Measurements from ENCODE around the gene EMC9. TPM values are rescaled to one million over a fixed set of nuclear protein-coding genes. Genes with fewer than 3 reads are reported as not detected.
A peak's percentile ranks its signal among the peaks of the same experiment; 100 is the strongest.

Gene EMC9
- total RNA-seq, 3 donors from 2014 or later (not counting 1 experiment from before 2014, with no cell fraction given) = 9.3 to 12.3 (median 12.0) TPM

DNA sequence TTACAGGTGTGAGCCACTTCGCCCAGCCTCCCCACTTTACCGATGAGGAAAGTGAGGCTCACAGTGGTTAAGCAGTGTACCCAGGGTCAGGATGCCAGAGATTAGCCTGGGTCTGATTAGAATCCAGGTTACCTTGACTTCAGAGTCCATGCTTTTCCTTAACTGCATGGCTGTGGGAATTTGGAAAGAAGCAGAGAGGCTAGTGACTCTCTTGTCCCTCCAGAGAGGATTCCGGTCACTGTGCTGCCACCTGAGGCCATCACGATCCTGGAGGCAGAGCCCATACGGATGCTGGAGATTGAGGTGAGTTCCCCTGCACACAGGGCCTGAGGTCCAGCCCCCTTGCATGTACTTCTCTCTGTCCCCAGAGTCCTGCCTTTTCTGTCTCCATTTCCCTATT lies 35.2 kb upstream of the EMC9 start:
- Histone ChIP-seq H3K4me3 (ENCODE audit: low read length) (no peak overlapping the region), H3K27ac (ENCODE audit: low read length) (no peak overlapping the region), H3K36me3 (ENCODE audit: control insufficient read depth, insufficient read depth, low read length) (peaks cover 41% of the 10 kb centered on the region), H3K27me3 (ENCODE audit: control insufficient read depth, insufficient read depth, low read length) (no peaks in the 10 kb centered on the region), H3K4me1 (ENCODE audit: control insufficient read depth, insufficient read depth, low read length) (peaks cover 16% of the 10 kb centered on the region), H3K9me3 (ENCODE audit: control insufficient read depth, insufficient read depth, low read length) (no peaks in the 10 kb centered on the region)
- Mint-ChIP-seq H3K9me3 (no peaks in the 10 kb centered on the region), H3K4me3 (no peak overlapping the region), H3K27ac (no peak overlapping the region), H3K27me3 (ENCODE audit: low read depth in 2 of 2) (no peaks in the 10 kb centered on the region), H3K36me3 (peaks cover 6% of the 10 kb centered on the region), H3K4me1 (peaks cover 1 to 16% of the 10 kb centered on the region in 2 donors)
- DNase-seq = no peak
- TF ChIP-seq, protein P1, sequence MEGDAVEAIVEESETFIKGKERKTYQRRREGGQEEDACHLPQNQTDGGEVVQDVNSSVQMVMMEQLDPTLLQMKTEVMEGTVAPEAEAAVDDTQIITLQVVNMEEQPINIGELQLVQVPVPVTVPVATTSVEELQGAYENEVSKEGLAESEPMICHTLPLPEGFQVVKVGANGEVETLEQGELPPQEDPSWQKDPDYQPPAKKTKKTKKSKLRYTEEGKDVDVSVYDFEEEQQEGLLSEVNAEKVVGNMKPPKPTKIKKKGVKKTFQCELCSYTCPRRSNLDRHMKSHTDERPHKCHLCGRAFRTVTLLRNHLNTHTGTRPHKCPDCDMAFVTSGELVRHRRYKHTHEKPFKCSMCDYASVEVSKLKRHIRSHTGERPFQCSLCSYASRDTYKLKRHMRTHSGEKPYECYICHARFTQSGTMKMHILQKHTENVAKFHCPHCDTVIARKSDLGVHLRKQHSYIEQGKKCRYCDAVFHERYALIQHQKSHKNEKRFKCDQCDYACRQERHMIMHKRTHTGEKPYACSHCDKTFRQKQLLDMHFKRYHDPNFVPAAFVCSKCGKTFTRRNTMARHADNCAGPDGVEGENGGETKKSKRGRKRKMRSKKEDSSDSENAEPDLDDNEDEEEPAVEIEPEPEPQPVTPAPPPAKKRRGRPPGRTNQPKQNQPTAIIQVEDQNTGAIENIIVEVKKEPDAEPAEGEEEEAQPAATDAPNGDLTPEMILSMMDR (IDR thresholded peaks at IDR 0.05) = no peak
- intact Hi-C loops (cut with micrococcal nuclease) = no loop called here
- WGBS (ENCODE audit: insufficient coverage) = 98% methylated on average over 5 of the region's 5 CpGs
- no peak for ATAC-seq

DNA sequence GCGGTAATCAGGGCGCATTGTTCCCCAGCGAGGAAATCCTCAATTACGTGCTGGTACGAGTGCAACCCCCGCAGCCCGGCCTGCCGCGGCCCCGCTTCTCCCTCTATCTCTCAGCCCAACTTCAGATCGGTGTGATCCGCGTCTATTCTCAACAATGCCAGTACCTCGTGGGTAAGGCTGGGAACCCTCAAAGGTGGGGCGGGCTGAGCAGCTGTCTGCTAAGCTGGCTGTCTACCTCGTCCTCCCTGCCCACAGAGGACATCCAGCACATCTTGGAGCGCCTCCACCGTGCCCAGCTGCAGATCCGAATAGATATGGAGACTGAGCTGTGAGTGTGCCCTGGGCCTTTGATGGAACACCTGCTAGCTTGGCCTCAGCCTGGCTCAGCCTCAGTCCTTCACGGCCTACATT lies 31.5 kb upstream of the EMC9 start:
- Mint-ChIP-seq H3K4me3 (peak overlapping the region; percentile 35), H3K27me3 (ENCODE audit: low read depth in 2 of 2) (no peaks in the 10 kb centered on the region), H3K36me3 (no peaks in the 10 kb centered on the region), H3K9me3 (no peaks in the 10 kb centered on the region), H3K27ac (peak overlapping the region; percentile 56 to 58), H3K4me1 (peaks cover 5 to 27% of the 10 kb centered on the region in 2 donors)
- peaks cover 22% of the 10 kb centered on the region for H3K36me3 ChIP-seq (ENCODE audit: control insufficient read depth, insufficient read depth, low read length)
- peak in 1 of 2 donors; percentile 33 for DNase-seq
- no peak for ATAC-seq
- TF ChIP-seq, protein P1 (IDR thresholded peaks at IDR 0.05) = no peak
- H3K4me3 ChIP-seq (ENCODE audit: low read length) = no peak overlapping the region
- intact Hi-C loops (cut with micrococcal nuclease) = no loop called here
- H3K4me1 ChIP-seq (ENCODE audit: control insufficient read depth, insufficient read depth, low read length) = peaks cover 26% of the 10 kb centered on the region
- WGBS (ENCODE audit: insufficient coverage) = 86% methylated on average over 20 of the region's 20 CpGs
- H3K9me3 ChIP-seq (ENCODE audit: control insufficient read depth, insufficient read depth, low read length) = no peaks in the 10 kb centered on the region
- H3K27ac ChIP-seq (ENCODE audit: low read length) = no peak overlapping the region
- H3K27me3 ChIP-seq (ENCODE audit: control insufficient read depth, insufficient read depth, low read length) = no peaks in the 10 kb centered on the region

- TF ChIP-seq, protein P1 (IDR thresholded peaks at IDR 0.05) = no peak
- Mint-ChIP-seq H3K27me3 (ENCODE audit: low read depth in 2 of 2) (no peaks in the 10 kb centered on the region), H3K4me1 (peaks cover 5 to 31% of the 10 kb centered on the region in 2 donors), H3K27ac (peak overlapping the region; percentile 77 to 89), H3K9me3 (no peaks in the 10 kb centered on the region), H3K36me3 (no peaks in the 10 kb centered on the region), H3K4me3 (peak overlapping the region; percentile 92)
- no peaks in the 10 kb centered on the region for H3K9me3 ChIP-seq (ENCODE audit: control insufficient read depth, insufficient read depth, low read length)
- H3K4me3 ChIP-seq (ENCODE audit: low read length) = peak overlapping the region; percentile 34
- 34% methylated on average over 30 of the region's 30 CpGs for WGBS (ENCODE audit: insufficient coverage)
- peaks cover 26% of the 10 kb centered on the region for H3K4me1 ChIP-seq (ENCODE audit: control insufficient read depth, insufficient read depth, low read length)
- peak overlapping the region; percentile 22 for H3K27ac ChIP-seq (ENCODE audit: low read length)
- DNase-seq = no peak
- no peaks in the 10 kb centered on the region for H3K27me3 ChIP-seq (ENCODE audit: control insufficient read depth, insufficient read depth, low read length)
- intact Hi-C loops (cut with micrococcal nuclease) = no loop called here
- no peak for ATAC-seq
- peaks cover 24% of the 10 kb centered on the region for H3K36me3 ChIP-seq (ENCODE audit: control insufficient read depth, insufficient read depth, low read length)
These were observed 31.0 kb upstream of the EMC9 start for GRCh38 chr14:24172261-24172860.
